ENCODE data around the gene SLC7A6. TPM values are rescaled to one million over a fixed set of nuclear protein-coding genes. Genes with fewer than 3 reads are reported as not detected.

Gene SLC7A6
- total RNA-seq, 1 experiment from 2014 or later = 28.5 TPM

DNA sequence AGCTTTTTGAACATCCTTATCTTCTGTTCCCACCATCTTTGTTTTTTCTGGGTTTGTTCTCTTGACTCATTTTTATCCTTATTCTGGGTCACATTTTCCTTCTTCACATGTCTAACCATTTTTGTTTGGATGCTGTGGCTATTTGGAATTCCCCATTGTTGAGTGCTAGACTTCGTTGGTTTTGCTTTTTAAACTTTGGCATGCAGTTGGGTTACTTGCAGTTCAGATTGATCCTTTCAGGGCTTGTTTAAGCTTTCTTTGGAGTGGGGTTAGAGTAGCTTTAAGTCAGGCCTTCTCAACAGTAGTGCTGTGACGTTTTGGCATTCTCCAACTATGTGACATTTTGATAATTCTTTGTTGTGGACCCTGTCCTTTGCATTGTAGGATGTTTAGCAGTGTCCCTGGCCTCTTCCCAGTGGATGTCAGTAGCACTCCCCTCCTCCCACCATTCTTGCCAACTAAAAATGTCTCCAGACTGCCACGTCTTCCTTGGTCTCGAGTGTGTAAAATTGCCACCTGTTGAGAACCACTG is 67.6 kb downstream of the SLC7A6 start:
- ChIA-PET RAD21 (ENCODE audit: low non-redundant PET in 1 of 2, low total read pairs in 2 of 2, uncharacterized antibody in 2 of 2, unreplicated experiment in 2 of 2) (interaction anchor here in 1 of 2 experiments (0.6 kb wide), 1 partner anchor 811 kb away, joined by 3 read pairs; no protein-coding TSS in a partner anchor), POLR2A (no interaction called here), CTCF (no interaction called here)
- BruUV-seq (replicated peaks) = no TSS peak
- no peaks in the 10 kb centered on the region for H3K9me3 ChIP-seq (ENCODE audit: control insufficient read depth in 1 of 2, insufficient read depth in 1 of 2, low read depth in 1 of 2, low read length in 2 of 2)
- peaks cover 3 to 5% of the 10 kb centered on the region in 2 experiments; a peak in 1 of 4 replicates for H3K36me3 ChIP-seq (ENCODE audit: control insufficient read depth in 1 of 2, insufficient read depth in 2 of 2, low read length in 2 of 2)
- H3K9ac ChIP-seq (ENCODE audit: low read length) = no peak overlapping the region
- no peak for DNase-seq (ENCODE audit: low read depth, low spot score)
- H3K4me1 ChIP-seq (ENCODE audit: control insufficient read depth in 1 of 2, insufficient read depth in 2 of 2, low read length in 2 of 2) = peaks cover 6 to 7% of the 10 kb centered on the region in 2 experiments; a peak in 3 of 4 replicates
- intact Hi-C loops (cut with micrococcal nuclease) = no loop called here
- TF ChIP-seq EGR1 (IDR thresholded peaks at IDR 0.05; ENCODE audit: low read depth) = no peak
- TF ChIP-seq TCF7L2 (IDR thresholded peaks at IDR 0.05; ENCODE audit: borderline replicate concordance, extremely low read depth, insufficient read depth, insufficient read length) = no peak
- TF ChIP-seq, protein P1, sequence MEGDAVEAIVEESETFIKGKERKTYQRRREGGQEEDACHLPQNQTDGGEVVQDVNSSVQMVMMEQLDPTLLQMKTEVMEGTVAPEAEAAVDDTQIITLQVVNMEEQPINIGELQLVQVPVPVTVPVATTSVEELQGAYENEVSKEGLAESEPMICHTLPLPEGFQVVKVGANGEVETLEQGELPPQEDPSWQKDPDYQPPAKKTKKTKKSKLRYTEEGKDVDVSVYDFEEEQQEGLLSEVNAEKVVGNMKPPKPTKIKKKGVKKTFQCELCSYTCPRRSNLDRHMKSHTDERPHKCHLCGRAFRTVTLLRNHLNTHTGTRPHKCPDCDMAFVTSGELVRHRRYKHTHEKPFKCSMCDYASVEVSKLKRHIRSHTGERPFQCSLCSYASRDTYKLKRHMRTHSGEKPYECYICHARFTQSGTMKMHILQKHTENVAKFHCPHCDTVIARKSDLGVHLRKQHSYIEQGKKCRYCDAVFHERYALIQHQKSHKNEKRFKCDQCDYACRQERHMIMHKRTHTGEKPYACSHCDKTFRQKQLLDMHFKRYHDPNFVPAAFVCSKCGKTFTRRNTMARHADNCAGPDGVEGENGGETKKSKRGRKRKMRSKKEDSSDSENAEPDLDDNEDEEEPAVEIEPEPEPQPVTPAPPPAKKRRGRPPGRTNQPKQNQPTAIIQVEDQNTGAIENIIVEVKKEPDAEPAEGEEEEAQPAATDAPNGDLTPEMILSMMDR (IDR thresholded peaks at IDR 0.05 in 2 of 3, conservative IDR thresholded peaks at IDR 0.05 in 1 of 3; ENCODE audit: borderline replicate concordance in 1 of 3, insufficient read depth in 1 of 3, low read depth in 2 of 3, low read length in 2 of 3) = no peak
- TF ChIP-seq CEBPB (IDR thresholded peaks at IDR 0.05; ENCODE audit: low read depth) = no peak
- TF ChIP-seq, protein P2, sequence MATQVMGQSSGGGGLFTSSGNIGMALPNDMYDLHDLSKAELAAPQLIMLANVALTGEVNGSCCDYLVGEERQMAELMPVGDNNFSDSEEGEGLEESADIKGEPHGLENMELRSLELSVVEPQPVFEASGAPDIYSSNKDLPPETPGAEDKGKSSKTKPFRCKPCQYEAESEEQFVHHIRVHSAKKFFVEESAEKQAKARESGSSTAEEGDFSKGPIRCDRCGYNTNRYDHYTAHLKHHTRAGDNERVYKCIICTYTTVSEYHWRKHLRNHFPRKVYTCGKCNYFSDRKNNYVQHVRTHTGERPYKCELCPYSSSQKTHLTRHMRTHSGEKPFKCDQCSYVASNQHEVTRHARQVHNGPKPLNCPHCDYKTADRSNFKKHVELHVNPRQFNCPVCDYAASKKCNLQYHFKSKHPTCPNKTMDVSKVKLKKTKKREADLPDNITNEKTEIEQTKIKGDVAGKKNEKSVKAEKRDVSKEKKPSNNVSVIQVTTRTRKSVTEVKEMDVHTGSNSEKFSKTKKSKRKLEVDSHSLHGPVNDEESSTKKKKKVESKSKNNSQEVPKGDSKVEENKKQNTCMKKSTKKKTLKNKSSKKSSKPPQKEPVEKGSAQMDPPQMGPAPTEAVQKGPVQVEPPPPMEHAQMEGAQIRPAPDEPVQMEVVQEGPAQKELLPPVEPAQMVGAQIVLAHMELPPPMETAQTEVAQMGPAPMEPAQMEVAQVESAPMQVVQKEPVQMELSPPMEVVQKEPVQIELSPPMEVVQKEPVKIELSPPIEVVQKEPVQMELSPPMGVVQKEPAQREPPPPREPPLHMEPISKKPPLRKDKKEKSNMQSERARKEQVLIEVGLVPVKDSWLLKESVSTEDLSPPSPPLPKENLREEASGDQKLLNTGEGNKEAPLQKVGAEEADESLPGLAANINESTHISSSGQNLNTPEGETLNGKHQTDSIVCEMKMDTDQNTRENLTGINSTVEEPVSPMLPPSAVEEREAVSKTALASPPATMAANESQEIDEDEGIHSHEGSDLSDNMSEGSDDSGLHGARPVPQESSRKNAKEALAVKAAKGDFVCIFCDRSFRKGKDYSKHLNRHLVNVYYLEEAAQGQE (IDR thresholded peaks at IDR 0.05; ENCODE audit: low read depth) = no peak
- TF ChIP-seq RAD21 (IDR thresholded peaks at IDR 0.05; ENCODE audit: low read depth) = no peak
- TF ChIP-seq, protein P3, sequence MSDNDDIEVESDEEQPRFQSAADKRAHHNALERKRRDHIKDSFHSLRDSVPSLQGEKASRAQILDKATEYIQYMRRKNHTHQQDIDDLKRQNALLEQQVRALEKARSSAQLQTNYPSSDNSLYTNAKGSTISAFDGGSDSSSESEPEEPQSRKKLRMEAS (IDR thresholded peaks at IDR 0.05) = no peak
- no peak for TF ChIP-seq CBX3 (IDR thresholded peaks at IDR 0.05; ENCODE audit: low read depth)
- no peak overlapping the region for H3K4me2 ChIP-seq (ENCODE audit: low read length)
- H3K27ac ChIP-seq (ENCODE audit: low read depth, low read length) = no peak overlapping the region
- no peaks in the 10 kb centered on the region for H4K20me1 ChIP-seq (ENCODE audit: insufficient read depth)
- H3K79me2 ChIP-seq (ENCODE audit: insufficient read depth, low read length) = no peaks in the 10 kb centered on the region
- ATAC-seq = no peak
- no peaks in the 10 kb centered on the region for H3K9me2 ChIP-seq (ENCODE audit: insufficient read depth)
- H2AFZ ChIP-seq (ENCODE audit: low read depth, low read length, poor library complexity, severe bottlenecking) = no peak overlapping the region
- no peak overlapping the region for H3K4me3 ChIP-seq (replicated peaks in 1 of 2; ENCODE audit: low read depth in 1 of 2, low read length in 2 of 2)
- no peaks in the 10 kb centered on the region for H3K27me3 ChIP-seq (ENCODE audit: insufficient read depth, low read length)

All from HCT116 (cell line).